Prostate gland (tissue), 2 donors: ENCODE results near the gene TBC1D22A.

Experiments
- CTCF ChIP-seq, 4 experiments: fragments of 200-600 bp in 2 of 4; fragments of 450-650 bp in 2 of 4; sonication (generic) in 2 of 4; IDR thresholded peaks; 1 replicate in 3 of 4; 2 replicates in 1 of 4; pipeline ENCODE4 v1.5.1; 2016 to 2019; ENCODE audit warnings: antibody characterized with exemption in 4 of 4, mild to moderate bottlenecking in 2 of 4, moderate library complexity in 2 of 4
- POLR2AphosphoS5 ChIP-seq: sonication (generic); formaldehyde crosslinking; IDR thresholded peaks from one replicate; pipeline ENCODE4 v1.6.1; 2017; ENCODE audit warnings: antibody characterized with exemption

- TF ChIP-seq CTCF (IDR thresholded peaks at IDR 0.05) (no peak), POLR2AphosphoS5 (no peak)
Measured at GRCh38 chr22:47031628-47031915, 269.1 kb downstream of the TBC1D22A start.
